DND-41 (cell line): Measurements from ENCODE around the gene PKNOX1.
A peak's percentile ranks its signal among the peaks of the same experiment; 100 is the strongest.

ENCODE experiments used
- ATAC-seq: fragments of 200-7000 bp; cut with Tn5 transposase; 3 replicates; pipeline ENCODE4 v1.9.1; 2021; ENCODE audit warnings: low read depth; ENCODE audit not compliant: insufficient read depth
- DNase-seq: peaks from one replicate; pipeline ENCODE4 v3.0.0-alpha.2; 2020
- H2AFZ ChIP-seq: 2 replicates; pipeline ENCODE4 v1.6.0; 2012; ENCODE audit warnings: low read depth, low read length
- H3K27ac ChIP-seq: 2 replicates; pipeline ENCODE4 v1.5.1; 2012; ENCODE audit warnings: low read length, inconsistent platforms
- H3K27me3 ChIP-seq: fragments of 200-600 bp; sonication (generic); 2 replicates; pipeline ENCODE4 v1.6.0; 2012; ENCODE audit warnings: low read length, mild to moderate bottlenecking, inconsistent platforms; ENCODE audit not compliant: insufficient read depth, poor library complexity
- H3K36me3 ChIP-seq: 2 replicates; pipeline ENCODE4 v1.5.1; 2012; ENCODE audit warnings: low read length, inconsistent platforms; ENCODE audit not compliant: insufficient read depth
- H3K4me1 ChIP-seq: 2 replicates; pipeline ENCODE4 v1.5.1; 2012; ENCODE audit warnings: mild to moderate bottlenecking, low read length; ENCODE audit not compliant: insufficient read depth
- H3K4me2 ChIP-seq: 2 replicates; pipeline ENCODE4 v1.6.0; 2012; ENCODE audit warnings: mild to moderate bottlenecking, moderate library complexity, low read length, inconsistent platforms; ENCODE audit not compliant: insufficient read depth
- H3K4me3 ChIP-seq, 2 experiments: fragments of 200-600 bp in 1 of 2; shearing (Covaris generic) in 1 of 2; 2 replicates each; pipeline ENCODE4 v1.5.1; 2012 to 2016; ENCODE audit warnings: inconsistent platforms in 2 of 2, low read length in 2 of 2, mild to moderate bottlenecking in 2 of 2, low read depth in 1 of 2, moderate library complexity in 1 of 2
- H3K79me2 ChIP-seq: 2 replicates; pipeline ENCODE4 v1.6.0; 2012; ENCODE audit warnings: low read length, inconsistent platforms; ENCODE audit not compliant: insufficient read depth
- H3K9ac ChIP-seq: 2 replicates; pipeline ENCODE4 v1.6.0; 2012; ENCODE audit warnings: low read depth, mild to moderate bottlenecking, inconsistent platforms, low read length, moderate library complexity
- H3K9me3 ChIP-seq: 2 replicates; pipeline ENCODE4 v1.5.1; 2012; ENCODE audit warnings: low read length, moderate library complexity, mild to moderate bottlenecking, inconsistent platforms; ENCODE audit not compliant: insufficient read depth, severe bottlenecking
- H4K20me1 ChIP-seq: 2 replicates; pipeline ENCODE4 v1.6.0; 2012; ENCODE audit warnings: low read length; ENCODE audit not compliant: insufficient read depth
- EZH2 ChIP-seq: IDR thresholded peaks from 3 replicates; pipeline ENCODE4 v1.6.1; 2012; ENCODE audit warnings: borderline replicate concordance, low read depth, mild to moderate bottlenecking, moderate library complexity, low read length, inconsistent platforms; ENCODE audit not compliant: severe bottlenecking
- TF ChIP-seq, protein P1 (sequence below): IDR thresholded peaks from 2 replicates; pipeline ENCODE4 v1.5.1; 2012; ENCODE audit warnings: borderline replicate concordance, low read length, moderate library complexity, mild to moderate bottlenecking; ENCODE audit not compliant: poor library complexity, severe bottlenecking; ENCODE audit errors: extremely low read depth

PKNOX1 gene

DNA sequence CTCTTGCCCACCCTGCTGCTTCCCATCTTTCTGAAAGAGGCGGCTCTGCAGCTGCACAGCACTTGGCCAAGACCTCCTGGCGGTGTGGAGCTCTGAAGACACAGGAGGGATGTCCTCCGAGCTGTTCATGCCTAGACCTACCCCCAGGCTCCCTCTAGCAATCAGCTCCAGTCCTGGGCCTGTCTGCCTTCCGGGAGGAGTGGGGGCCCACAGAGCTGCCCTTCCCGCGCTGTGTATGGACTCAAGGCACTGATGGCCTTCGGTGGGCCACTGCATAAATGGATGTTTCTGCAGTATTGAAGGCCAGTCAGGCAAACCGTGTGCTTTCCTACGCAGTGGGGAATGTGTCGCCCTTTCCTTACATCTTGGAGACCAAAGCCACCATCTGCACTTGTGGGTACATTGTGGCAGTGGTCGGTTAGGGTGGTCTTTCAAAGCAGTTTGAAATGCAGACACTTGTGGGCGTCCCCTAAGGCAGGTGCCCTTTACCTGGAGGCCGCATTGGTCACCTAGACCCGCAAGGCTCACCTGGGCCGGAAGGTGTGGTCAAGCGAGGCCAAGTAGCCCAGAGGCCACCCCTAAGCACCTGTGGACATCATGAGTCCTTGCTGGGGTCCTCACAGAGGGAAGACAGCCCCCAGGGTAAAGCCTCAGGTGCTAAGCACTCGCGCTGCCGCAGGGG, 912 bp upstream of the PKNOX1 start:
- no peaks in the 10 kb centered on the region for H3K27me3 ChIP-seq
- H3K9ac ChIP-seq = peak overlapping the region; percentile 82
- peak overlapping the region; percentile 94 for H3K4me2 ChIP-seq
- no peaks in the 10 kb centered on the region for H4K20me1 ChIP-seq
- DNase-seq (no peak), ATAC-seq (no peak; the same call in 2 of the 3 replicates)
- no peak for TF ChIP-seq EZH2
- TF ChIP-seq, protein P1, sequence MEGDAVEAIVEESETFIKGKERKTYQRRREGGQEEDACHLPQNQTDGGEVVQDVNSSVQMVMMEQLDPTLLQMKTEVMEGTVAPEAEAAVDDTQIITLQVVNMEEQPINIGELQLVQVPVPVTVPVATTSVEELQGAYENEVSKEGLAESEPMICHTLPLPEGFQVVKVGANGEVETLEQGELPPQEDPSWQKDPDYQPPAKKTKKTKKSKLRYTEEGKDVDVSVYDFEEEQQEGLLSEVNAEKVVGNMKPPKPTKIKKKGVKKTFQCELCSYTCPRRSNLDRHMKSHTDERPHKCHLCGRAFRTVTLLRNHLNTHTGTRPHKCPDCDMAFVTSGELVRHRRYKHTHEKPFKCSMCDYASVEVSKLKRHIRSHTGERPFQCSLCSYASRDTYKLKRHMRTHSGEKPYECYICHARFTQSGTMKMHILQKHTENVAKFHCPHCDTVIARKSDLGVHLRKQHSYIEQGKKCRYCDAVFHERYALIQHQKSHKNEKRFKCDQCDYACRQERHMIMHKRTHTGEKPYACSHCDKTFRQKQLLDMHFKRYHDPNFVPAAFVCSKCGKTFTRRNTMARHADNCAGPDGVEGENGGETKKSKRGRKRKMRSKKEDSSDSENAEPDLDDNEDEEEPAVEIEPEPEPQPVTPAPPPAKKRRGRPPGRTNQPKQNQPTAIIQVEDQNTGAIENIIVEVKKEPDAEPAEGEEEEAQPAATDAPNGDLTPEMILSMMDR = peak; percentile 35
- peaks cover 11% of the 10 kb centered on the region for H3K36me3 ChIP-seq
- H3K79me2 ChIP-seq = peaks cover 33% of the 10 kb centered on the region
- peak overlapping the region; percentile 99 for H3K27ac ChIP-seq
- peak overlapping the region; percentile 24 to 81; a peak in 3 of 4 replicates for H3K4me3 ChIP-seq
- H2AFZ ChIP-seq = peak overlapping the region; percentile 98
- H3K9me3 ChIP-seq = no peaks in the 10 kb centered on the region
- H3K4me1 ChIP-seq = peaks cover 27% of the 10 kb centered on the region

DNA sequence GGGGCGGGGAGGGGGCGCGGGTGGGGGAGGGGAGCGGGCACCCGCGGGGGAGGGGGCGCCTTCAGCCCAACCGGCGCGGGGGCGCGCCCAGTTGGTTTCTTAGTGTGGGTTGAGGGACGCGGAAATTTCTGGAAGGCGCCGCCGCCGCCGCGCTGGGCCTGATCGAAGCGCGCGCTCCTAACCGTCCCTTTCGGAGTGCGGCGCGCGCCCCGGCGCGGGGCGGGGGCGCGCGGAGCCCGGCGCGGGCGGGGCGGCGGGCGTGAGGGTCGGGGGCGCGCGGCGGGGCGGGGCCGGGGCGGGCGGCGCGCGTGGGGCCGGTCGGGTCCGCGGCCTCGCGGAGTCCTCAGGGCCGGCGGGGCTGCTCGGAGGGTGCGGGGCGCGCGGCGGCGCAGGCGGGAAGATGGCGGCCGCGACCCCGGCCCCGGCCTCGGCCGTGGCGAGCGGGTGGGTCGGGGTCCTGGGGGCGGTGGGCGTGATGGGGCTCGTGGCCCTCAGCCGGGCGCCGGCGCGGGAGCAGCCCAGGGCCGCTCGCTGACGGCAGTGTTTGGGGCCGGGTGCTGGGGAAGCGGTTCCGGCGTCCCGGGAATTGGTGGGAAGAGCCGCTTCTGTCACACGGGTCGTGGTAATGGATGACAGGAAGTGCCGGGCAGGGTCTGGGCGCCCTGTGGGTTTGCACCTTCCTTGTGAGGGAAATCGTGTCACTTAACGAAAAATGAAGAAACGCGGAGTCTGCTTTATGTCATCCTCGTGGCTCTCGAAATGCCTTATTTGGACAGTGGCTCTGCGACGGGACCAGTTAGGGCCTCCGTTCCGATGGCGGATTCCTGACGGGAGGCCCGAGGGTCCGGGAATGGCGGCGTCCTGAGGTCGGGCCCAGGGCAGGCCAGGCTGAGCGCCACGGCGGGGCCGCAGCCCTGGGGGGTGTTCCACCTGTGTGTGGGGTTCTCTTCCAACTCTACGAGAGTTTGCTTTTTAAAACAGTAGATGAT, 764 bp downstream of the PKNOX1 start:
- peak; percentile 77 for DNase-seq
- Histone ChIP-seq H3K9ac (peak overlapping the region; percentile 92), H3K27ac (peak overlapping the region; percentile 90), H4K20me1 (no peaks in the 10 kb centered on the region), H3K4me1 (peaks cover 29% of the 10 kb centered on the region), H3K36me3 (peaks cover 18% of the 10 kb centered on the region), H3K79me2 (peaks cover 50% of the 10 kb centered on the region), H2AFZ (peak overlapping the region; percentile 70), H3K4me2 (peak overlapping the region; percentile 77), H3K27me3 (no peaks in the 10 kb centered on the region), H3K4me3 (peak overlapping the region; percentile 53 to 75; a peak in 3 of 4 replicates), H3K9me3 (no peaks in the 10 kb centered on the region)
- TF ChIP-seq, protein P1 = no peak
- no peak for TF ChIP-seq EZH2
- peak; percentile 7 for ATAC-seq

DNA sequence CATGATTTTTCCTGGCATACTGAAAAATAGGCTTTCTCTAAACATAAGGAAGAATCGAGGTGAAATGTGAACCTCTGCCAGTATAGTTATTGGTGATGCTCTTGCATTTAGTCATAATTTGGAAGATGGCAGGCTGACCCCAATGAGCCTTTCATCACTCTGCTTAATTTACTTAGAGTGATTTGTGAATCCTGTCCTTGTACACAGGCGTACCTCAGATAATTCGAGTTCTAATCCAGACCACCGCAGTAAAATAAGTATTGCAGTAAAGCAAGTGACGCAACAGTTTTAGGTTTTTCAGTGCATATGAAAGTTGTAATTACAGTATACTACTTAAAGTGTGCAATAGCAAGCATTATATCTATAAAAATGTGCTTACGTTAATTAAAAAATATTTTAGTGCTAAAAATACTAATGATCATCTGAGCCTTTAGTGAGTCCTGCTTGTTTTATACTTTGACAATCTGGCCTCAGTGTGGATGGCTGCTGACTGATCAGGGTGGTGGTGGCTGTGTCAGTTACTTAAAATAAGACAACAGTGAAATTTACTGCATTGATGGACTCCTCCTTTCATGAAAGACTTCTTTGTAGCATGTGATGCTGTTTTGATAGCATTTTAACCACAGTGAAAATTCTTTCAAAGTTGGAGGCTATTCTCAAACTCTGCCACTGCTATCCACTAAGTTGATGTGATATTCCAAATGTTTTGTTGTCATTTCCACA, 1.7 kb downstream of the PKNOX1 start:
- peak overlapping the region; percentile 77 for H3K4me2 ChIP-seq
- no peaks in the 10 kb centered on the region for H3K9me3 ChIP-seq
- H3K79me2 ChIP-seq = peaks cover 59% of the 10 kb centered on the region
- DNase-seq (no peak), ATAC-seq (no peak)
- peak overlapping the region; percentile 53 to 75; a peak in 3 of 4 replicates for H3K4me3 ChIP-seq
- no peaks in the 10 kb centered on the region for H3K27me3 ChIP-seq
- peak overlapping the region; percentile 70 for H2AFZ ChIP-seq
- TF ChIP-seq, protein P1 = no peak
- no peak for TF ChIP-seq EZH2
- H3K9ac ChIP-seq = peak overlapping the region; percentile 92
- H3K4me1 ChIP-seq = peaks cover 33% of the 10 kb centered on the region
- peaks cover 18% of the 10 kb centered on the region for H3K36me3 ChIP-seq
- no peaks in the 10 kb centered on the region for H4K20me1 ChIP-seq
- peak overlapping the region; percentile 90 for H3K27ac ChIP-seq
